DMS 273 (cell line): Measurements from ENCODE around the gene KIF18B.

Experiments
- DNase-seq: peaks from one replicate; lab custom pipeline; 2025; ENCODE audit not compliant: unreplicated experiment; lab: John Stamatoyannopoulos, UW

Gene KIF18B

GRCh38 chr17:44921122-44921882, 26.3 kb downstream of the KIF18B start:
- peak; percentile 82 for DNase-seq

GRCh38 chr17:44920565-44920940, 27.0 kb downstream of the KIF18B start:
- DNase-seq, result no peak

GRCh38 chr17:44919885-44920564, 27.5 kb downstream of the KIF18B start:
- peak; percentile 89 for DNase-seq

- DNase-seq, result no peak
Observed at GRCh38 chr17:44919411-44919810, 28.2 kb downstream of the KIF18B start.

- no peak for DNase-seq
Observed at GRCh38 chr17:44918006-44918405, 29.6 kb downstream of the KIF18B start.

- DNase-seq, result no peak
Observed at GRCh38 chr17:44917456-44917855, 30.1 kb downstream of the KIF18B start.

- DNase-seq, result peak; percentile 71
Observed at GRCh38 chr17:44916781-44917241, 30.8 kb downstream of the KIF18B start.

- no peak for DNase-seq
Observed at GRCh38 chr17:44915862-44916780, 31.5 kb downstream of the KIF18B start.

GRCh38 chr17:44915321-44915726, 32.2 kb downstream of the KIF18B start, which contains the start of gene GFAP:
GFAP (minus strand) TSS chr17:44915500; CDS start chr17:44915486, 14 bp downstream.
- DNase-seq, result no peak

GRCh38 chr17:44914698-44915271, 32.8 kb downstream of the KIF18B start:
- DNase-seq, result no peak

- DNase-seq, result no peak
Observed at GRCh38 chr17:44914148-44914547, 33.4 kb downstream of the KIF18B start.

GRCh38 chr17:44913676-44914075, 33.9 kb downstream of the KIF18B start:
- no peak for DNase-seq

GRCh38 chr17:44912763-44913544, 34.6 kb downstream of the KIF18B start:
- no peak for DNase-seq

GRCh38 chr17:44911133-44912001, 36.2 kb downstream of the KIF18B start:
- peak; percentile 61 for DNase-seq

GRCh38 chr17:44910231-44911106, 37.1 kb downstream of the KIF18B start:
- no peak for DNase-seq

GRCh38 chr17:44909681-44910144, 37.9 kb downstream of the KIF18B start:
- DNase-seq, result no peak

GRCh38 chr17:44908761-44909326, 38.7 kb downstream of the KIF18B start:
- DNase-seq, result no peak
